ENCODE measurements around the gene SLC8A3. TPM values are rescaled to one million over a fixed set of nuclear protein-coding genes. Genes with fewer than 3 reads are reported as not detected.

The SLC8A3 gene
- polyA plus RNA-seq, 3 donors, result 0.06 to 0.15 TPM; not detected in 1

DNA sequence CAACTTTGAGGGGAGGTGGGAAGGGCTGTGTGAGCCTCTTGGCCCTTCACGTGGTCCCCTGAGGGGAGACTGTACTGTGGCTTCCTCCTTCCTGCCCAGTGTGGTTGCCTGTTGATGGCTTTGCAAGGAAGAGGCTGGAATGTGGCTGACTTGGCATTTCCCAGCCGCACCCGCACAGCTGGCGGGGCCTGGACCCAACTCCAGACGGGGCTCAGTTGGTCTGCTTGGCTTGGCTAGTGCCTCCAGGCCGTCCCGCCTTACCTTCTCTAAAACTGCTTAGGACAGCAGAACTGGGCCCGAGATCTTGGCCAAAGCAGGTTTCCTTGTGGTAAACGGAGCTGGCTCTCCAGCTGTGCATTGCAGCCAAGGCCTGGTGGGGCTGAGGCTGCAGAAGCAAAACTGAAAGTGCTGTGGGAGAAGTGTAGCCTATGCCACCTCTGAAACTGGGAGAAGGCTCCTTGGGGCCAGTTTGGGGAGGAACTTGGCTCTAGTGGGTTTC is 170.0 kb downstream of the SLC8A3 start:
- no peak overlapping the region for H3K27ac ChIP-seq (ENCODE audit: low read depth, low read length)
- WGBS, 3 donors, result 13 to 54% (median 20%) methylated on average over 9 of the region's 9 CpGs

DNA sequence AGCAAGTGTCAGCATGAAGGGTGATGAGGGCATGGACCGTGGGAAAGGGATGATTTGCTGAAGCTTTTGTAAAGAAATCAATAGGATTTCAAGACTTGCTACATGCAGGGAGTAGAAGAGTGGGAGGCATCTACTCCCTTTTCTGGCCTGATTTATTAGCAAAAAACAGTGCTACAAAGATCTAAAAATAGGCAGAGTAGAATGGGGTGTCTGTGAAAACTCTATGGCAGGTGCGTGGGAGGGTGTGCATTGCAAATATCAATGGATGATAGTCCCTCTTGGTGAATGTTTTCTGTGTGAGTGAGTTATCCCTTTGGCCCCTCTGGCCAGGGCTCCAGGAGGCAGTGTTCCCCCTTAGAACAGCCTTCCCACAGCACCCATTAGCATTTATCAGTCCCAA is 170.5 kb downstream of the SLC8A3 start:
- H3K27ac ChIP-seq (ENCODE audit: low read depth, low read length), result no peak overlapping the region
- 57 to 69% (median 61%) methylated on average over 2 of the region's 2 CpGs for whole genome bisulfite sequencing, 3 donors

DNA sequence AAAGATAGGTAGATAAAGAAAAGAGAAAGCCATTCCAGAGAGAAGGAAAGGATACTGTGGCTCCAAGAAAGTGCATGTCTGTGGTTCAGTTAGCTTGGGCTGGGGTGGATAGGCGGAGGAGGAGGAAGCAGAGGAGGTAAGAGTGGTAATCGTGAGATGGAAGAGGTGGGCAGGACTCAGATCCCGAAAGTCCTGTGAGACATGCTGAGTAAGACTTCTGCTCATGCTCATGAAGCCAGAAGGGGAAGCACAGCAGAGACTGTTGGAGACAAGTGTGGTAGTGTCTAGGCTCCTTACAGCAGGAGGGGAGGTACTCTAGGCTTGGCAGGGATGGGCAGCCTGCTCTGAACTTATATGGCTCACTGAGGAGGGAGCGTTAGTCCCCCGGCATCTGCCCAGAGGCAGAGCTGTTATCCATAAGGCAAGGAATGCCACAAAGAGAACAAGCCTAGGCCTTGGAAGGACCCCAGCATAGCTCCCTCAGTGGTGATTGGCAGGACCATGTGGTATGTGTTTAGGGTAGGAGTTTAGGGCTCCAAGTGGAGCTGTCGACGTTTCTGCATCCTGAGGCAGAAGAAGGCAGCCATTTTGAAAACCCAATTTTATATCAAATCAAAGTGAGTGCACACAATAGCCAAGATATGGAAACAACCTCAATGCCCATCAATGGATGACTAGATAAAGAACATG is 174.2 kb downstream of the SLC8A3 start:
- 83 to 88% (median 86%) methylated on average over 7 of the region's 7 CpGs for WGBS, 3 donors
- no peak overlapping the region for H3K27ac ChIP-seq (ENCODE audit: low read depth, low read length)

DNA sequence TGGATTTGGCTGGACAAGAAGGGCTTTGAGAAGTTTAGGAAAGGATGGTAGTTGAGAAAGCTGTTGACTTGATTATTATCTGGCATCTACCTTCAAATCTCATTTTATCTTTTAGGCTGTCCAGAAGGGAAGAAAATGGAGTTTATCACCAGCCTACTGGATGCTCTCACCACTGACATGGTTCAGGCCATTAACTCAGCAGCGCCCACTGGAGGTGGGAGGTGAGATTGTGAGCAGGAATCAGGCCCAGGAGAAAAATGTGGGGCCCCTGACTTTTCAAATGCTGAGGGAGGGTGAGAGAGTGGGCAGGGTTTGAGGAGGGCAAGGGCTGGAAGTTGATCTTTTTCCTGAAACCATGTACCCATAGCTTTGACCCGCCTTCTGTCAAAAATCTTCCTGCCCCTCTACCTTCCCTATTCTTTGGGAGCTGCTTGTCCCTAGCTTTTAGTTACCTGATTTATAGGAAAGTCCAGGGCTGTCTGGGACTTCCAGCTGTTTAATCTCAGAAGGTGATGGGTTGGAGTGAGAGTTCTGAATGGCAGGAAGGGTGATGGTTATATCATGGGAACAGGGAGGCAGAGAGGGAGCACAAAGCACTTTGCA is 175.4 kb downstream of the SLC8A3 start:
- 54 to 72% (median 72%) methylated on average over 2 of the region's 2 CpGs for WGBS, 3 donors
- H3K27ac ChIP-seq (ENCODE audit: low read depth, low read length), result no peak overlapping the region

DNA sequence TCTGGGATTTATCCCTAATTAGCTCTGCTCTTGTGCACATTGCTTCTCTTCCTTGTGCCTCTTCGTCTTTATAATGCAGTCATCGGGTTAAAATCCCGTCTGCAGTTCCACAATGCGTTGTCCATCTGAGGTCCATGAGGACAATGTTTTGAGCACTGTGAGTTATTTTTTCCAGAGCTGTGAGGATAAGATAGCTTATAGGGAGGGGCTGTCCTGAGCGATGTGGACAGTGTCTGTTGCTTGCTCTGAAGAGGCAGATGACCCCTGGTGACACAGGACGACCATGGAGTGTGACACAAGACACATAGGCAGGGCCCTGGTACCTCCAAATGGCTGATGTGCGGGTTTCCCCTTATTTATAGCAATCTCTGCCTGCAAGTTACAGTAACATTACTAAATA is 177.0 kb downstream of the SLC8A3 start:
- H3K27ac ChIP-seq (ENCODE audit: low read depth, low read length), result no peak overlapping the region
- 89 to 90% (median 89%) methylated on average over 7 of the region's 7 CpGs for WGBS, 3 donors

DNA sequence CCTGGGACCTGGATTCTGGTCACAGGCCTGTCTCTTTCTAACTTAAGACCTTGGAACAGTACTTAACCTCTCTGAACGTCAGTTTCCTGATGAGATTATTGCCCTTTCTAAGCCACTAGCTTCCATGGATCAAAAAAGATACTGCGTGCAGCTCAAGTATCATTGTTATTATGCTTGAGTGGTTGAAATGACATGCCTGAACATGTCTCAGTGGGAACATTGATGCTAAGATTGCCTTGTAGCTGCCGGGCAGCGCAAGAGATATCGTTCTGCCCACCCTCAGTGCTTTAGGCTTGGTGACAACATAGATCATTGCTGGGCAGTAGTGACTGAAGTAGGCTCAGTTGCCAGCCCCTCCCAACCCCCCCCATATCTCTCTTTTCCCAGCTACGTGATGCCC is 177.7 kb downstream of the SLC8A3 start:
- H3K27ac ChIP-seq (ENCODE audit: low read depth, low read length), result no peak overlapping the region
- 88 to 93% (median 89%) methylated on average over 6 of the region's 6 CpGs for WGBS, 3 donors

DNA sequence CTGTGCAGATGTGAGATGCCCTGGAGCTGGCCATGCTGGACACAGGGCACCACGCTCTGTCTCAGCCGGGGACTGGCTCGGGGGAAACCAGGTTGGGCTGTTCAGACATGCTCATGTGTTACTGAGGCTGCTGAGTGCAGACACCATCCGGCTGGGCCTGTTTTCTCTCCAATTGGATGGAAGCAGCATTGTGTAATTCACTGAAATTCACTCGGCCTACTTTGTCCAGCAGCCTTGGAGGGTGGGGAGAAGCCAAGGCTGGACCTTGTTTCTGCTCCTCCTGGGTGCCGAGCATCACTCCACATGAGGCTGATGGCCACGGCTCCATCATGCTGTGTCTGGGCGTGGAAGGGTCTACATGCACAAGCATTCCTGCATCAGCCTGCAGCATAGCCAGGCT is 178.8 kb downstream of the SLC8A3 start:
- WGBS, 3 donors, result 72 to 79% (median 75%) methylated on average over 8 of the region's 8 CpGs
- no peak overlapping the region for H3K27ac ChIP-seq (ENCODE audit: low read depth, low read length)

DNA sequence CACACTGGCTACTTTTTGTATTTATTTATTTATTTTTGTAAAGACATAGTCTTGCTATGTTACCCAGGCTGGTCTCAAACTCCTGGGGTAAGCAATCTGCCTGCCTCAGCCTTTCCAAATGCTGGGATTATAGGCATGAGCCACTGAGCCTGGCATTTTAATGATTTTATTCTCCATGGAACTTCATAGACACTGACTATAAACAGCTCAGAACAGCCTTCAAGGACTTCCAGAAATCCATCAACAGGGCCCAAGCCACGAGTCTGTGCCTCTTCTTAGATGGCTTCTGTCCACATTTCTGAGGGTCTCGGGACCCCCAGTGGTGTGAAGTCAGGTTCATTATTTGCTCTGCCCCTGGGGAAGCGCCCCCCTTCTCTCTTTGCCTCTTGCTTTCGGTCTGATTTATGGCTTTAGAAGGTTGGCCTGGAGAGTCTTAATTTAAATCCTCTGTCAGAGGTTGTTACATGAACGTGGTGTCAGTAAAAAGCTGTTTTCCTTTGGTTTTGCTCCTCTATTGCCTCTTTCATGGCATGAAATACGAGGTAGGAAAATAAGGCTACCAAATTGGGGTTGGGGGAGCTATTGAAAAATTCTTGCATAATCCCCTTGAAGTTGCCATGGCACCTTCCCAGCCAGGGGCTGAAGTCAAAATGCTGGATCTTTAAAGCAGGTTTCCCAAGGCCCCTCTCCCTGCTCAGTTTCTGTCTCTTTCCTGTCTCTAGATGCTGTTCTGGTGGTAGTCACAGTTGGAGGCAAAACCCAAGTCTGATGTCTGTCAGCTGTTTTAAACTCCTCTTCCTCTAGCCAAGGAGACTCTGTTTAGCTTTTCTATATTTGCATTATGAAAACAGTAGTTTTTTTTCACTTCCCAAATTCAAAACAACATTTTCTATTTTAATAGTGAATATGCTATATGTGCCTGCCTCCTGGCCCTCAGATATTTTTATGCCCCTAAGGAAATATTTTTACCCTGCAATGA is 180.2 kb downstream of the SLC8A3 start:
- H3K27ac ChIP-seq (ENCODE audit: low read depth, low read length), result no peak overlapping the region
- WGBS, 3 donors, result 39 to 75% (median 50%) methylated on average over 6 of the region's 6 CpGs

DNA sequence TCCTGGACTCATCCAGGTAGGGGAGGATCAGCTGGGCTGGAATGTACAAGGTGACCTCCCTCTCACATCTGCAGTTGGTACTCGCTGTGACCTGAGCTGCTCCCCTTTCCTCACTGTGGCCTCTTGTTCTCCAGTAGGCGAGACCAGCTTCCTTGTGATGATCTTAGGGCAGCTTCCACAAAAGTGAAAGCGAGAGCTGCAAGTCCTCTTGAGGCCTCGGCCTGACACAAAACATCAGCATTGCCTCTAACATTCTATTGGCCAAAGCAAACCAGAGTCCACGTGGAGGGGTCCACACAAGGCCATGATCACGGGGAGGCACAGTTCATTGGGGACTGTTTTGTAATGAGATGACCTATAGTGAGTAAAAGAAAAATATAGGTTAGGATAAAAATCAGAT is 182.1 kb downstream of the SLC8A3 start:
- H3K27ac ChIP-seq (ENCODE audit: low read depth, low read length), result no peak overlapping the region
- WGBS, 3 donors, result 85 to 91% (median 85%) methylated on average over 6 of the region's 6 CpGs

DNA sequence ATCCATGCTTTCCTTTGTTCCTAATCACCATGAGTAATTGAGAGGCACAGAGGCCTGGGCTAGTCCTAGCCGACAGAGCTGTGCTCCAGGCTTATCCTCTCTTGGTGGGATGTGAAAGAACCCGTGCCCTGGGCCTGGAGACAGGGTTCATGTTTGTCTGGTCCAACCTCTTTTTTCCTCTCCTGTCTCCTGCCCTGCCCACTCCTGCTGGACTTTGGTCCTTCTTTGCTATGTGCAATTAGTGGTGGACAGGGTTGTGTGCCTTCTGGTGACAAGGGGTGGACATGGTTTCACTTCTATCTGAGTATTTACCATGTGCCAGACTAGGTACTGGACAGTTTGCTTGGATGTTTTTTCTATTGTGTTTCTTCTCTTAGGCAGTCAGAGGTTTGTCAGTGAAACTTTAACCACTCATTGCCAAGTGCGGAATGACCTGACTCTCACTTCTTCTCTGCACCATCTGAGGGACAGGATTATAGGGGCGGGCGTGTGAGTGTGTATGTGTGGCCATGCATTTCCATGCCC is 183.4 kb downstream of the SLC8A3 start:
- WGBS, 3 donors, result 69 to 83% (median 80%) methylated on average over 5 of the region's 5 CpGs
- no peak overlapping the region for H3K27ac ChIP-seq (ENCODE audit: low read depth, low read length)

DNA sequence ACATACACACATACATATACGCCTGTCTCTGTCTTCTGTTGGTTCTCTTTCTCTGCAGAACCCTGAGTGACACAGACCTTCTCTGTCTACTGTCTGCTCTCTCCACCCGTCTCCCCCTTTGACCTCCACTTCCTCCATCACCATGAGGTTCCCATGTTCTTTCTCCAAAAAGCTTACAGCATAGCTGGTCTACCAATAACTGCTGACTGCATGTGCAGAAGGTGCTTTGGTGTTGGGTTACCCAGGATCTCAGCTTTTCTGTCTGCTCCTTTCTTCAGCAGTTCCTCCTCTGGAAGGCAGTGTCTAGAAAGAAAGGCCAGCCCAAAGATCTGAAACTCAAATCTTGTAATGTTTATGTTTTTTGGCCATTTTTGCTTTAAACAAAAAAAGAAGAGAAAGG is 184.0 kb downstream of the SLC8A3 start:
- WGBS, 3 donors, result 67 to 79% (median 78%) methylated on average over 2 of the region's 2 CpGs
- no peak overlapping the region for H3K27ac ChIP-seq (ENCODE audit: low read depth, low read length)

DNA sequence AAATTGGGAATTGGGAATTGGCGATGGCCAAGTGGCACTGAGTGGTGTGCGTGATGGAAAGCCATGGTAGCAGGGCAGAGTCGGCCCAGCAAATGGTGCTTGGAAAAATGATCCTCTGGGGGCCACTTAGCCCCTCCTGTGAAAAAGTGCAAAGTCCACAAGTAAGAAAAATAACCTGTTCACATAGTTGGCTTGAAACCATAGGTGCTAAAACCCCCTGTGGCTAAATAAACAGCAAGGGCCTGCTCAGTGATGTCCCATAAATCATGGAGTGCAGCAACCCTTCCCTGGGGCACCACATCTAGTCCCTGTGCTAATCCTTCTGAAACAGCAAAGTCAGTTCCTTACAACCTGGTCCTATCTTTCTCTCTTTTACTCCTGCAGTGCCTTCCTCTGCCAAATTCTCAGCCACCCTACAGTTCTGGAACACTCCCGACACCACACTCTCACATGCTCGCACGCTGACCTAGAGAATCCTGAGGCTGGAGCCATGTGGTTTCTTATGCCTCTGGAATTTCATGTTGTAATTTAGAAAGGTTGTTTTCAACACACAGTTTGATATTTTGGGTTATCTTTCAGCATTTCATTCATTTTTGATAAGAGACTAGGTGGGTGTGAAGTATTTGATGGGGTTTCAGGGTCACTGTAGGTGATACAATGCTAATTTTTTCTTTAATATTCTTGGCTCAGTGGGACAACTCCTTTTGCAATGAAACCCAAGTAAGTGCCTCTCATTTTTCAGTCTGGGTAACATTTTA is 186.0 kb downstream of the SLC8A3 start:
- no peak overlapping the region for H3K27ac ChIP-seq (ENCODE audit: low read depth, low read length)
- WGBS, 3 donors, result 76 to 79% (median 78%) methylated on average over 6 of the region's 6 CpGs

DNA sequence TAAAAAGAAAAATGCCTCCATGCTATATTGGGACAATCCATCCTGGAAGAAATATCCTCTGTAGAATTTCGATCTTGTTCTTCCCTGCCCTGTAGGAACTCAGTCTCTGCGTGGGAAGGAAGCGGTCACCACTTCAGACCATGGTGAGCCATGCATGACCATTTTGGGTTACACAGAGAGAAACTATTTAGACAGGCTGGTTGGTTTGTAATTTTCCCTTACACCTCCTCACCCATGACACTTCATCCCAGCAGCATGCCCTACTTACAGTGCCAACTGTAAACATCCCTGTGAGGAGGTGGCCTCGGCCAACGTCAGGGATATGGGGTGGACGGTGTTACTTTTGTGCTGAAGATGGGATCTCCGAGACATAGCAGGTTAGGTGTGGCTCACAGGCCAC is 188.2 kb downstream of the SLC8A3 start:
- 87 to 92% (median 89%) methylated on average over 7 of the region's 7 CpGs for WGBS, 3 donors
- no peak overlapping the region for H3K27ac ChIP-seq (ENCODE audit: low read depth, low read length)

DNA sequence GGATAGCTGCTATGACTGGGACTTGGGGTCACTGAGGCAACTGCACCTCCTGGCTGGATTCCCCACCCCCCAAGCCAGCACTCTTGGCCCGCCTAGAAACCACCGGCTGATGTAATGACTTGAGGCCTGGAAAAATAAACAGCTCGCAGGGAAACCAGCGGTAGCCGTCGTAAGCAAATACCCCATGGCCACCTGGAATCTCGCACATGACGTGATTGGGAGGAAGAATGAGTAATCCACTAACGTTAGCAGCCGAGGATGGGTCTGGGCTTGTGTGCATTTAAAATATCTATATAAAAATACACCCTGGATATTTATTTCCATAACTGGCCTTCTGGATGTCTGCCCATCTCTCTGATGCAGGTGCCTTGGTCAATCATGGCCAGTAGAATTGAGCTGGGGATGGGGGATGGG is 189.5 kb downstream of the SLC8A3 start:
- 51 to 63% (median 61%) methylated on average over 10 of the region's 10 CpGs for WGBS, 3 donors

DNA sequence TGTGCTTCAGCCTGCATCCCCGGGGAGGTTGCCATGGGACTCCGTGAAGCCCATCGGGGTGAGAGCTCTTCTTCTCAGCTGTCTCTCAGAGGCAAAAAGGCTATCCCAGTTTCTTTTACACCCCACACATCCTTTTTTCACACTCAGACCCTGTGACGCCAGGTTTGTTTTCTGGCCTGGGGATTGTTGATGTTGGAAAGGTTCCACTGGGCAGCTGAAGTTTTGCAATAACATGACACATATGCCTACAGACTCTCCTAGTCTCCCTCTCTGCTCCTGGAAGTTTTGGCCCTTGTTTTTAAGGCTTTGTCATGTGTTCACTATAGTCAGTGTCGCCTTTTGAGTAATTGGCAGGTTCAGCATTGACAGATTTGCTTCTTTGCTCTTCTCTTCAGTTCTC is 190.9 kb downstream of the SLC8A3 start:
- H3K27ac ChIP-seq (ENCODE audit: low read depth, low read length), result no peak overlapping the region
- WGBS, 3 donors, result 44 to 67% (median 66%) methylated on average over 5 of the region's 5 CpGs

More for the DNA sequence above, 189.5 kb downstream of the SLC8A3 start:
- H3K27ac ChIP-seq (ENCODE audit: low read depth, low read length), result no peak overlapping the region

DNA sequence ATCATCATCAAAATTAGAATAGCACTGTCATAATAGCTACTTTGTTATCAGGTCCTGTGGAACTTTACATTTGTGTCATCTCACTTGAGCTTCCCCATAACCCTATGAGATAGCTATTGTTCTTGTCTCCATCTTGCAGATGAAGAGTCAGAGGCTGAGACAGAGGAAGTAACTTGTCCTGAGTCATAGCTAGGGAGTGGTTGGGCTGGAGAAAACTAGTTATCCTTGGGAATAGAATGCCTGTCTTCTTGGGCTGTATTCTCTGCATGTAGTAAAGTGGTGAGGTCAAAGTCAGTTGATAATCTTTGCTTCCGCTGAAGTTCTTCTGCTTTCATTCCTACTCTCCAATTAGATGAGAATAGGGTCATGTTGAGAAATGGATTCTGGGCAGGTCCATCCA is 192.5 kb downstream of the SLC8A3 start:
- WGBS, 3 donors, result 96 to 100% (median 97%) methylated on average over 1 of the region's 1 CpG

More for the DNA sequence above, 192.5 kb downstream of the SLC8A3 start:
- H3K27ac ChIP-seq (ENCODE audit: low read depth, low read length), result no peak overlapping the region
